Measurements from ENCODE around the gene PRTFDC1.

PRTFDC1 gene

DNA sequence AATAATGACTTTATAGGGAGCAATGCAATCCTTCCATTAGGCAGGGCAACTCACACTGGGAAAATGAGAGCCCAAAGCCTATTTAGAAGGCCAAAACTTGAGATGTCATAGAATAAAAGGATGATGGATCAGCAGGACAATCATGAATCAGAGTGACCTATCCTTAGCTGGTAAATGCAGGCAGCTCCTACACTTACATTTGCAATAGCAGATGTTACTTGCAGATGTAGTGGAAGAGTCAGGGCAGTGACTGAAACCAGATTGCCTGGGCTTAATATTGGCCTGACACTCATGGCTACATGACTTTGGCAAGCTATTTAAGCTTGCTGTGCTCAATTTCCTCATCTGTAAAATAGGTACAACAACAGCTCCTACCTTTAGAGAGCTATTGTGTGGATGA is 98.7 kb downstream of the PRTFDC1 start:
- in situ Hi-C loops (cut with MboI; ENCODE audit: low sequenced_read_pairs, unreplicated experiment): no loop called here
- no peak for DNase-seq (ENCODE audit: low spot score)
- TF ChIP-seq, protein P1, sequence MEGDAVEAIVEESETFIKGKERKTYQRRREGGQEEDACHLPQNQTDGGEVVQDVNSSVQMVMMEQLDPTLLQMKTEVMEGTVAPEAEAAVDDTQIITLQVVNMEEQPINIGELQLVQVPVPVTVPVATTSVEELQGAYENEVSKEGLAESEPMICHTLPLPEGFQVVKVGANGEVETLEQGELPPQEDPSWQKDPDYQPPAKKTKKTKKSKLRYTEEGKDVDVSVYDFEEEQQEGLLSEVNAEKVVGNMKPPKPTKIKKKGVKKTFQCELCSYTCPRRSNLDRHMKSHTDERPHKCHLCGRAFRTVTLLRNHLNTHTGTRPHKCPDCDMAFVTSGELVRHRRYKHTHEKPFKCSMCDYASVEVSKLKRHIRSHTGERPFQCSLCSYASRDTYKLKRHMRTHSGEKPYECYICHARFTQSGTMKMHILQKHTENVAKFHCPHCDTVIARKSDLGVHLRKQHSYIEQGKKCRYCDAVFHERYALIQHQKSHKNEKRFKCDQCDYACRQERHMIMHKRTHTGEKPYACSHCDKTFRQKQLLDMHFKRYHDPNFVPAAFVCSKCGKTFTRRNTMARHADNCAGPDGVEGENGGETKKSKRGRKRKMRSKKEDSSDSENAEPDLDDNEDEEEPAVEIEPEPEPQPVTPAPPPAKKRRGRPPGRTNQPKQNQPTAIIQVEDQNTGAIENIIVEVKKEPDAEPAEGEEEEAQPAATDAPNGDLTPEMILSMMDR (IDR thresholded peaks at IDR 0.05; ENCODE audit: borderline replicate concordance, control extremely low read depth, extremely low read depth, insufficient read depth, missing control alignments): no peak

DNA sequence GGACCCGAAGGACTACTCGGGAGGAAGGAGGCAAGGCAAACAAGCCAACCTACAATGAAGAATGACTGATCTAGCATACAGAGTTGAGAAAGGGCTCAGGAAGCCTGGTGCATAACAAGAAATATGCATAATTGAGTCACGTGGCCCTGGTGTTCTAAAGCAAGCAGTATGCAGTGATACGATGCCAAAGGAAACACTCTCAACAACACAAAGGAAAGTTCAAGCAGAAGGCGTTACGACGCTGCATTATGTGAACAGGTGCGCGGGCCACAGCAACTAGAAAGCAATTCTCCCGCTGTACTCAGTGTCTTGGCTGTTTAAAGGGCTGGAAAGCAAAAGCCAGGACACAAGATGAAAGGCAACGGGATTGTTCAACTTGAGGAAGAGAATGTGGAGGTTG is 100.8 kb downstream of the PRTFDC1 start:
- in situ Hi-C loops (cut with MboI; ENCODE audit: low sequenced_read_pairs, unreplicated experiment): no loop called here
- TF ChIP-seq, protein P1 (IDR thresholded peaks at IDR 0.05; ENCODE audit: borderline replicate concordance, control extremely low read depth, extremely low read depth, insufficient read depth, missing control alignments): no peak
- no peak for DNase-seq (ENCODE audit: low spot score)

DNA sequence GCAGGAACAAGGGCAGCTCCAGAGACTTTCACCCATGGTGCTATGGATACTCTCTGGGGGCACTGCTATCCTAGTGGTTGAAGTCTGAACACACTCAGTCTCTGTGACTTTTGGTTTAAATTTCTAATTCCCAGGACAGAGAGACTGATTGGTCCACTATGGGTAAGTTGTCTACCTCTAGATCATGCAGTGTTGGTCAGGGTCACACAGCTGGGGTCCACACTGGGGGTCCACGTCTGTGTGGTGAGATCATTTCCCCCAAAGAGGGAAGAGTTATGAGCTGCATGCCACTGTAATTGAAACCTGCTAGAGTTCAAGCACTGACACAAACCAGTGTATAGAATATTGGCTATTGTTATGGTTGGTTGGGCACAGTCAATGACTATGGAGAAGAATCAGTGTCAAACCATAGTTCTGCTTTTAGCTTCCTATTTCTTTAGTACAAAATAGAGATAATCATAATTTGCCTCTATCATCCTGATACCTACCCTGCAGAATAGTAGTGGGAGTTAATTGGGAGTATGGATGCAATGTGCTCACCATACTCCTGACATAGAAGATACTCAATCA is 101.6 kb downstream of the PRTFDC1 start:
- TF ChIP-seq, protein P1 (IDR thresholded peaks at IDR 0.05; ENCODE audit: borderline replicate concordance, control extremely low read depth, extremely low read depth, insufficient read depth, missing control alignments): no peak
- in situ Hi-C loops (cut with MboI; ENCODE audit: low sequenced_read_pairs, unreplicated experiment): no loop called here
- DNase-seq (ENCODE audit: low spot score): no peak

DNA sequence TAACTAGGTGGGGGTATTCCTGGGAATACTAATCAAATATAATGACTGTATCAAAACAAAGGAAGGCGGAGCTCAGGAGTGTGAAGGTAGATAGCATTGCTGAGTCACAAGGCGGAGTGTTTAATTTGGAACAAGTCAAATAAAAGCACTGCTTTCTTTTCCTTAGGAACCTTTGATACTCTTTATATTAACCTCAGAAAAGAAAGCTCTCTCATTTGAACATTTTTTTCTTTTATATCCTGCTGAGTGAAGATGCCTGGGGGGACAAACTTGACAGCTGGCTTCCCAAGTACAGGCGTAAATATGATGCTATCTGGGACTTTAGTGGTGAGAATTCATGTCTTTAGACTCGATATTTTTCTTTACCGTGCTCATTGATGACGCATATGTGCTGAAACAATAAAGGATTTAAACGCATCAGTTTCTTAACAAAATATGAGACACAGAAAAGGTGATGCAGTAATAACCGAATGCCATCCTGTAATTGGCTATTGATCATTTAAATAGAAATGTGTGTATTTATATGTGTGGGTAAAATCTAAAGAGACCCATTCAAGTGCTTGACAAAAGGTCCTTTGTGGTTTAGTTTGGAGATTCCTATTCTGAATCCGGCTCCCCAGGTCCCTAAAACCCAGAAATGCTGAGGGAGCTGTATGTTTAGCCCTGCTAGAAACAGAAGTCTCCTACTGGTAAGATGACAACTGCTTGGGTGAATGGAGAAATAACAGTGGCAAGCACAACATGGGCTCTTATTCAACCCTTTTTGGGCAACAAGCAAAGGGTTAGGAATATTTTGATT is 102.7 kb downstream of the PRTFDC1 start:
- in situ Hi-C loops (cut with MboI; ENCODE audit: low sequenced_read_pairs, unreplicated experiment): no loop called here
- TF ChIP-seq, protein P1 (IDR thresholded peaks at IDR 0.05; ENCODE audit: borderline replicate concordance, control extremely low read depth, extremely low read depth, insufficient read depth, missing control alignments): no peak
- DNase-seq (ENCODE audit: low spot score): no peak

DNA sequence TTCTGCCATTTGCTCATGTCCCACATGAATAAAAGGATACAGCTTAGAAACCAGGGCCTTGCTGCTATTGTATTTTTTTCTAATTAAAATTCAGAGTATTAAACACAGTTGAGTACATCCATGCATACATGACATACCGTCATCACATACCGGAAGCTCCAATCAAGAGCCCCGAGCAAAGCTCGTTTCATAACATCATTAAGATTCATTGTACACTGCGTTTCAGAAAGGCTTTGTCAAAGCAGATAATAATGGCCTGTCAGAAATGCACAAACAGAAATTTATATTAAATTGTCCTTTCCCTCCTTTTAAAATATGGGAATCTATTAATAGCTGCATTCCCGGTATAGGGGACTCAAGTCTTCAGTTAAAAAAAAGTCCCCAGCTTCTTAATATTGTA is 103.4 kb downstream of the PRTFDC1 start:
- DNase-seq (ENCODE audit: low spot score): no peak
- TF ChIP-seq, protein P1 (IDR thresholded peaks at IDR 0.05; ENCODE audit: borderline replicate concordance, control extremely low read depth, extremely low read depth, insufficient read depth, missing control alignments): no peak
- in situ Hi-C loops (cut with MboI; ENCODE audit: low sequenced_read_pairs, unreplicated experiment): no loop called here

DNA sequence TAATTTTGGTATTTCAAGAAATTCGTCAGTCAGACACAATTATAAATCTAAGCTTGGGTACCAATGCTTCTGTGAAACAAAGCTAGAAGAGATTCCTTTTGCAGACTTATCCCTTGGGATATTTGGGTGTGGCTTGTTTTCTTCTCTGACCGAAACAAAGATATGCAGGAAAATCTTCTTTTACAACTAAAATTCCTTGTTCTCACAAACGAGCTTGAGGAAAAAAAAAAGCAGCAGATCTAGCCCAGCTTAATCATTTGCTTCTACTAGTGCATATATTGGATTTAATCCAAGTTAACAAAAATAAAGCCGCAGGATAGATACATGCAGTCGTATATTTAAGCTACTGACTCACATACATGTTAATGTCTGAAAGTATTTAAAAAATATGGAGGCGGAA is 104.2 kb downstream of the PRTFDC1 start:
- DNase-seq (ENCODE audit: low spot score): no peak
- TF ChIP-seq, protein P1 (IDR thresholded peaks at IDR 0.05; ENCODE audit: borderline replicate concordance, control extremely low read depth, extremely low read depth, insufficient read depth, missing control alignments): no peak
- in situ Hi-C loops (cut with MboI; ENCODE audit: low sequenced_read_pairs, unreplicated experiment): no loop called here
